ENCODE data around the gene ARMC9. TPM values are rescaled to one million over a fixed set of nuclear protein-coding genes. Genes with fewer than 3 reads are reported as not detected.

Gene ARMC9
- total RNA-seq, 2 donors from 2014 or later = 6.9 to 10.1 TPM

DNA sequence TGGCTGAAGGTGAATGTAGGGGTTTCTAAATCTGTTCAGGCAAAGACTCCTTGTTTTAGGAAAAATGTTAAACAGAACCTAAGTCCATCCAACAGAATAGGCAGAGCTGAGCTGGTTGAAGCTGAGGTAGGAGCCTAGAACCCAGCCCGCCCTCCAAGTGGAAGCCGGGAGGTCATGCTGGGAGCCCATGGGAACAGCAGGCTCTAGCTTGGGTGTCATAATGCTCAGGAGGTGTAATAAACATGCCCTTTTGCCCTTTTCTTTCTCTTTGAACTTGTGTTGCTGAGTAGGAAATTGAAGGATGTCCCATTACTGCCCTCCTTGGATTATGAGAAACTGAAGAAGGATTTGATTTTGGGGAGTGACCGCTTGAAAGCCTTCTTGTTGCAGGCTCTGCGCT, 60.3 kb downstream of the ARMC9 start:
- Histone ChIP-seq H3K27me3 (no peaks in the 10 kb centered on the region), H3K9me3 (no peaks in the 10 kb centered on the region), H3K4me3 (no peak overlapping the region), H3K36me3 (replicated peaks in 1 of 2; ENCODE audit: insufficient read depth in 1 of 2, low read depth in 2 of 2) (peaks cover 0 to 6% of the 10 kb centered on the region in 2 donors), H3K27ac (no peak overlapping the region), H3K4me1 (peaks cover 6% of the 10 kb centered on the region)
- ATAC-seq (no peak), DNase-seq (no peak)
- 97 to 98% methylated on average over 4 of the region's 4 CpGs for WGBS, 2 donors
- intact Hi-C loops (cut with DNase I) = no loop called here
- TF ChIP-seq CTCF (IDR thresholded peaks at IDR 0.05) (no peak), POLR2A (IDR thresholded peaks at IDR 0.05) (no peak)

GRCh38 chr2:231259104-231259503, 60.7 kb downstream of the ARMC9 start:
- ATAC-seq (no peak), DNase-seq (no peak)
- H3K4me3 ChIP-seq = no peak overlapping the region
- peaks cover 0 to 6% of the 10 kb centered on the region in 2 donors for H3K36me3 ChIP-seq (replicated peaks in 1 of 2; ENCODE audit: insufficient read depth in 1 of 2, low read depth in 2 of 2)
- intact Hi-C loops (cut with DNase I) = no loop called here
- TF ChIP-seq CTCF (IDR thresholded peaks at IDR 0.05) = no peak
- no peak for TF ChIP-seq POLR2A (IDR thresholded peaks at IDR 0.05)
- H3K9me3 ChIP-seq = no peaks in the 10 kb centered on the region
- H3K27ac ChIP-seq = no peak overlapping the region
- peaks cover 8% of the 10 kb centered on the region for H3K4me1 ChIP-seq
- 85 to 91% methylated on average over 5 of the region's 5 CpGs for WGBS, 2 donors
- H3K27me3 ChIP-seq = no peaks in the 10 kb centered on the region

- Histone ChIP-seq H3K36me3 (replicated peaks in 1 of 2; ENCODE audit: insufficient read depth in 1 of 2, low read depth in 2 of 2) (peaks cover 0 to 6% of the 10 kb centered on the region in 2 donors), H3K9me3 (no peaks in the 10 kb centered on the region), H3K27me3 (no peaks in the 10 kb centered on the region), H3K27ac (no peak overlapping the region), H3K4me1 (peaks cover 8% of the 10 kb centered on the region), H3K4me3 (no peak overlapping the region)
- 83 to 86% methylated on average over 15 of the region's 15 CpGs for WGBS, 2 donors
- ATAC-seq (no peak), DNase-seq (peak in 1 of 4 donors; percentile 20)
- no peak for TF ChIP-seq POLR2A (IDR thresholded peaks at IDR 0.05)
- TF ChIP-seq CTCF (IDR thresholded peaks at IDR 0.05) = no peak
- intact Hi-C loops (cut with DNase I) = no loop called here
Observed at GRCh38 chr2:231260442-231261208, 62.2 kb downstream of the ARMC9 start.

- ATAC-seq = peak; percentile 86
- DNase-seq = peak; percentile 44 to 70 (median 54)
- intact Hi-C loops (cut with DNase I) = no loop called here
- TF ChIP-seq POLR2A (IDR thresholded peaks at IDR 0.05) (no peak), CTCF (IDR thresholded peaks at IDR 0.05) (peak in 2 of 7 experiments; percentile 2 to 16)
- H3K36me3 ChIP-seq (replicated peaks in 1 of 2; ENCODE audit: insufficient read depth in 1 of 2, low read depth in 2 of 2) = peaks cover 0 to 4% of the 10 kb centered on the region in 2 donors
- H3K9me3 ChIP-seq = no peaks in the 10 kb centered on the region
- H3K27ac ChIP-seq = peak overlapping the region in 3 of 4 donors; percentile 14 to 67 (median 52)
- no peak overlapping the region for H3K4me3 ChIP-seq
- no peaks in the 10 kb centered on the region for H3K27me3 ChIP-seq
- 58 to 62% methylated on average over 10 of the region's 10 CpGs for WGBS, 2 donors
- peaks cover 8% of the 10 kb centered on the region for H3K4me1 ChIP-seq
Observed at GRCh38 chr2:231263118-231263831, 64.8 kb downstream of the ARMC9 start.

Data from body of pancreas (tissue), 4 donors.